ENCODE data around the gene TARDBP. TPM values are rescaled to one million over a fixed set of nuclear protein-coding genes. Genes with fewer than 3 reads are reported as not detected.

Gene TARDBP
- total and polyA plus RNA-seq, 8 donors: 68.8 to 243 (median 118) TPM

GRCh38 chr1:11054666-11055065 lies 42.2 kb downstream of the TARDBP start:
- no peak overlapping the region for H3K4me3 ChIP-seq
- DNase-seq: no peak
- H3K9me3 ChIP-seq: no peaks in the 10 kb centered on the region
- H3K36me3 ChIP-seq: peaks cover 19 to 44% (median 42%) of the 10 kb centered on the region in 4 donors
- 88 to 93% (median 92%) methylated on average over 12 to 22 of the region's 22 CpGs for WGBS, 5 donors
- no peak for TF ChIP-seq POLR2AphosphoS5 (IDR thresholded peaks at IDR 0.05)
- no peak for TF ChIP-seq EP300 (IDR thresholded peaks at IDR 0.05)
- no peak for TF ChIP-seq CTCF (IDR thresholded peaks at IDR 0.05)
- no peak for TF ChIP-seq POLR2A (IDR thresholded peaks at IDR 0.05)
- no peak overlapping the region for H3K27ac ChIP-seq
- peaks cover 0 to 11% (median 0%) of the 10 kb centered on the region in 3 donors for H3K27me3 ChIP-seq
- H3K4me1 ChIP-seq: peaks cover 0 to 25% (median 18%) of the 10 kb centered on the region in 4 donors
- intact Hi-C loops (cut with DNase I; ENCODE audit: low total_unique reads): no loop called here

GRCh38 chr1:11055676-11056075 lies 43.2 kb downstream of the TARDBP start:
- no peak for TF ChIP-seq POLR2AphosphoS5 (IDR thresholded peaks at IDR 0.05)
- no peak for TF ChIP-seq POLR2A (IDR thresholded peaks at IDR 0.05)
- no peak for TF ChIP-seq CTCF (IDR thresholded peaks at IDR 0.05)
- no peak for TF ChIP-seq EP300 (IDR thresholded peaks at IDR 0.05)
- DNase-seq: no peak
- intact Hi-C loops (cut with DNase I; ENCODE audit: low total_unique reads): no loop called here
- Histone ChIP-seq H3K4me3 (no peak overlapping the region), H3K27ac (no peak overlapping the region), H3K4me1 (peaks cover 1 to 27% (median 22%) of the 10 kb centered on the region in 4 donors), H3K36me3 (peaks cover 19 to 44% (median 42%) of the 10 kb centered on the region in 4 donors), H3K9me3 (no peaks in the 10 kb centered on the region), H3K27me3 (peaks cover 0 to 11% (median 0%) of the 10 kb centered on the region in 3 donors)
- 83 to 91% (median 90%) methylated on average over 2 to 12 of the region's 12 CpGs for WGBS, 5 donors

GRCh38 chr1:11056504-11056903 lies 44.0 kb downstream of the TARDBP start:
- intact Hi-C loops (cut with DNase I; ENCODE audit: low total_unique reads): no loop called here
- Histone ChIP-seq H3K27me3 (peaks cover 0 to 11% (median 0%) of the 10 kb centered on the region in 3 donors), H3K9me3 (no peaks in the 10 kb centered on the region), H3K4me1 (peaks cover 10 to 36% (median 30%) of the 10 kb centered on the region in 4 donors), H3K36me3 (peaks cover 19 to 44% (median 42%) of the 10 kb centered on the region in 4 donors), H3K4me3 (no peak overlapping the region), H3K27ac (no peak overlapping the region)
- WGBS, 5 donors: 82 to 93% (median 89%) methylated on average over 7 of the region's 7 CpGs
- DNase-seq: no peak
- TF ChIP-seq POLR2A (IDR thresholded peaks at IDR 0.05) (no peak), CTCF (IDR thresholded peaks at IDR 0.05) (no peak), EP300 (IDR thresholded peaks at IDR 0.05) (no peak), POLR2AphosphoS5 (IDR thresholded peaks at IDR 0.05) (no peak)

GRCh38 chr1:11057477-11057876 lies 45.0 kb downstream of the TARDBP start:
- no peak overlapping the region for H3K27ac ChIP-seq
- TF ChIP-seq POLR2AphosphoS5 (IDR thresholded peaks at IDR 0.05) (no peak), EP300 (IDR thresholded peaks at IDR 0.05) (no peak), POLR2A (IDR thresholded peaks at IDR 0.05) (no peak), CTCF (IDR thresholded peaks at IDR 0.05) (no peak)
- H3K36me3 ChIP-seq: peaks cover 19 to 44% (median 42%) of the 10 kb centered on the region in 4 donors
- H3K9me3 ChIP-seq: no peaks in the 10 kb centered on the region
- H3K27me3 ChIP-seq: peaks cover 0 to 11% (median 0%) of the 10 kb centered on the region in 3 donors
- peaks cover 11 to 41% (median 31%) of the 10 kb centered on the region in 4 donors for H3K4me1 ChIP-seq
- intact Hi-C loops (cut with DNase I; ENCODE audit: low total_unique reads): no loop called here
- no peak overlapping the region for H3K4me3 ChIP-seq
- 85 to 94% (median 89%) methylated on average over 8 of the region's 8 CpGs for WGBS, 5 donors
- DNase-seq: no peak
